Hematopoietic multipotent progenitor cell treated with erythropoietin and hydrocortisone succinate and interleukin-3 and kit ligand, for 15 days (in vitro differentiated cells): Measurements from ENCODE around the gene SNX1.
"Not testable (repeated sequence)": the region's sequence is repeated elsewhere in the genome, so short reads cannot be mapped to it uniquely, and the experiment has no call there.

ENCODE experiments used
- DNase-seq: peaks from one replicate; pipeline ENCODE4 v3.0.0-alpha.2; 2015; ENCODE audit warnings: low spot score

The SNX1 gene, protein sequence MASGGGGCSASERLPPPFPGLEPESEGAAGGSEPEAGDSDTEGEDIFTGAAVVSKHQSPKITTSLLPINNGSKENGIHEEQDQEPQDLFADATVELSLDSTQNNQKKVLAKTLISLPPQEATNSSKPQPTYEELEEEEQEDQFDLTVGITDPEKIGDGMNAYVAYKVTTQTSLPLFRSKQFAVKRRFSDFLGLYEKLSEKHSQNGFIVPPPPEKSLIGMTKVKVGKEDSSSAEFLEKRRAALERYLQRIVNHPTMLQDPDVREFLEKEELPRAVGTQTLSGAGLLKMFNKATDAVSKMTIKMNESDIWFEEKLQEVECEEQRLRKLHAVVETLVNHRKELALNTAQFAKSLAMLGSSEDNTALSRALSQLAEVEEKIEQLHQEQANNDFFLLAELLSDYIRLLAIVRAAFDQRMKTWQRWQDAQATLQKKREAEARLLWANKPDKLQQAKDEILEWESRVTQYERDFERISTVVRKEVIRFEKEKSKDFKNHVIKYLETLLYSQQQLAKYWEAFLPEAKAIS

DNA sequence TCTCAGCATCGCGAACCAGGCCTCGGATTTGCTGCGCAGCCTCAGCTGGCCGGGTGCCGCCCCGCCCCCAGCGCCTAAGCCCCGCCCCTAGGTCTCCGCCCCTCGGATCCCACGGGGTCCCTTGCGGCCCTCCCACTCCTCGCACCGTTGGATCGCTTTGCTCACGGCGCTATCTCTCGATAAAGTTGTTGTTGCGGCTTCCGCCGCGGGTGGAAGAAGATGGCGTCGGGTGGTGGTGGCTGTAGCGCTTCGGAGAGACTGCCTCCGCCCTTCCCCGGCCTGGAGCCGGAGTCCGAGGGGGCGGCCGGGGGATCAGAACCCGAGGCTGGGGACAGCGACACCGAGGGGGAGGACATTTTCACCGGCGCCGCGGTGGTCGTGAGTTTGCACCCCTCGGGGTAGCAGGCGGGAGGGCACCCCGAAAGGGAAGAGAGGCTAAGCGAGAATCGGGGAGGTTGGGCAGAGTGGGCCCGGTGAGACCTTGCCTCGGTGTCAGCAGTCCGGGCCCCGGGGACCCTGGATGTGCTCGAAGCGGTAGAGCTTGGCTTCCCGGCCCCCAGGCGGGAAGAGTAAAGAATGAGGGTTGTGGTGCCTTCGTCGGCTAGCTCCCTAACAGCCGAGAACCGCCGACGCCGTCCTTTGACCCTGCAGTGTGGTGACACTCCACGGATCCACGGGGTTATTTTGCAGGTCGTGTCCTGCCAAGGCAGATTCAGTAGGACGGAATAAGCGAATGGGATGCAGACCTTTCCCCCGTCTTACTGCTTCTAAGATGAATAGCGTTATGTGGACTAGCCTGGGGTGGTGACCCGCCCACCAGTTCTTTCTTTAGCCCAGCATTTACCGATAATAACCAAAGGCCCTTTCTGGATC, at the start of gene SNX1:
Gene SNX1 (plus strand): TSS at position 188 of the 873 bp plus-strand sequence. CDS start 32 bp downstream, at position 220.
- peak; percentile 96 for DNase-seq

DNA sequence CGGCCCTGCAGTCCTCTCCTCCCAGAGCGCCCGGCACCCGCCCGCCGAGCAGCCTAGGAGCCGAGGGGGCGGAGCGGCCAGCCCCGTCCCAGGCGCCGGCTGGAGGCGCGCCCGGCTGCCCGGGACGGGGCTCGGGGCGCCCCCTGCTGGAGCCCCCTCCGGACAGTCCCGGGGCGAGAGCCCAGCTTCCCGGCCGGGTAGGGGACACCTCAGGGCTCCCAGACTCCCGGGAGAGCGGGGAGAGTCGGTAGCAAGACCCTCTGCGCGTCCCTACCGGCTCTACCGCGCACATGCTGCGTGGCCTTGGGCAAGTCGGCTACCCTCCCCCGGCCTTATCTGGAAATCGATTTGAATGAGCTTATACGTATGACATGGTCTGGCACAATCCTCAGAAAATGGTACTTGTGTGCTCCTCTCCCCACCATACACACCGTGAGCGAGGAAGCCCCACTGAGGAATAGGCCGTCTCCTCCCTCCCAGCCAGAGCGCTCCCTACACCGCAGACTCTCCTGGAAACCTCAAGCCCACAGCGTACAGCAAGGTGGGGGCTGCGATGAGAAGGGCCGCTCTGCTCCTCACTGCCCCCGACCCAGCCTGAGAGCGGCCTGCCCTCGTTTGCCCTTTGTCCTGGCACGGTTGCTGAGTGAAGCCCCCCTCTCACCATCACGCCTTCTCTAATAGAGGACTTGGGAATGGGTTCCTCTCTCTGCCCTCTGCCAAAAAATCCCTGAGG, 49.2 kb upstream of the SNX1 start, which contains the start of gene DAPK2:
Gene DAPK2 (minus strand): TSS at position 65 of the 733 bp plus-strand sequence. CDS start 6,224 bp downstream, outside the sequence.
- peak; percentile 69 for DNase-seq

GRCh38 chr15:64048781-64049460, 46.9 kb upstream of the SNX1 start:
- DNase-seq = no peak

DNA sequence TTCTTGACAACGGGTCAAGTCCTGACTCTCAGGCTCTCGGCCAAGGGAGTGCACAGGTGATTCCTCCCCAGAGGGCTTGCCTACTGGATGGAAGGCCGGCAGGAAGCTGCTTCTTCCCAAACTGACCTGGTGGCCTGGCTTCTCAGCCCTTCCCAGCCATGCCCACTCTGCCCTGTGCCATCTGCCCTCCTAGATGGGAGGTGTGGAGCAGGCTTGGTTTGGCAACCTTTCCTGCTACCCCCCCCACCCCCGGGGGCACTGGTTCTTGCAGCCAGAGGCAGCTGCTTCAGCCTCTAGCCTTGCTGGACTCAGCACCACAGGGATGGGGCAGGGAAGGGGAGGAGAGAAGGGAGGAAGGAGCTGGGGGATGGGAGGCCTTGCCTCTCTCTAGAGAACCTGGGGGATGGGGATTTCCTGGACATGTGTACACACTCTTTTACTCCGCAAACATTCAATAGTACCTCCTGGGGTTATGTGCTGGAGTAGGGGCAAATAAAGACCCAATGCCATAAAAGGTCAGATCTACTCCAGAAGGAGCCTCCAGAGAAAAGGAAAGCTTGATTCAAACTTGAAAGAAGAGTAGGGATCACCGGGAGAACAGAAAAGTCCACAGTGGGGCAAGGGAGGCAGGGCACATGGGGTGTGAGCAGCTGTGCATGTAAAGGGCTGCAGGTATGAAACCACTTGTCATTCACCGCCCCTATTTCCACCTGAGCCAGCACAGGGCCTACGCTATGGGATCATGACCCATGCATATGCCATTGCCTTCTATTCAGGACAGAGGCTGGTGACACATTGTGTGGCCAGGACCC, 45.3 kb upstream of the SNX1 start:
- no peak for DNase-seq

- no peak for DNase-seq
Measured at GRCh38 chr15:64051093-64051402, 44.7 kb upstream of the SNX1 start.

- DNase-seq = no peak
Measured at GRCh38 chr15:64051407-64052259, 44.1 kb upstream of the SNX1 start.

- no peak for DNase-seq
Measured at GRCh38 chr15:64052925-64053491, 42.8 kb upstream of the SNX1 start.

- not testable (repeated sequence) for DNase-seq
Measured at GRCh38 chr15:64053674-64054073, 42.1 kb upstream of the SNX1 start.

GRCh38 chr15:64058279-64058678, 37.5 kb upstream of the SNX1 start:
- no peak for DNase-seq

GRCh38 chr15:64059104-64059503, 36.7 kb upstream of the SNX1 start:
- not testable (repeated sequence) for DNase-seq

DNA sequence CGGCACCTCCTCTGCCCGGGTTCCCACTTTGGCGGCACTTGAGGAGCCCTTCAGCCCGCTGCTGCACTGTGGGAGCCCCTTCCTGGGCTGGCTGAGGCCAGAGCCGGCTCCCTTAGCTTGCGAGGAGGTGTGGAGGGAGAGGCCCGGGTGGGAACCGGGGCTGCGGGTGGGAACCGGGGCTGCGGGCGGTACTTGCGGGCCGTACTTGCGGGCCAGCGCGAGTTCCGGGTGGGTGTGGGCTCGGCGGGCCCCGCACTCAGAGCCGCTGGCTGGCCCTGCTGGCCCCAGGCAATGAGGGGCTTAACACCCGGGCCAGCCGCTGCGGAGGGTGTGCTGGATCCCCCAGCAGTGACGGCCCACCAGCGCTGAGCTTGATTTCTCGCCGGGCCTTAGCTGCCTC, 35.1 kb upstream of the SNX1 start:
- DNase-seq = no peak

- no peak for DNase-seq
Measured at GRCh38 chr15:64066451-64066850, 29.3 kb upstream of the SNX1 start.

DNA sequence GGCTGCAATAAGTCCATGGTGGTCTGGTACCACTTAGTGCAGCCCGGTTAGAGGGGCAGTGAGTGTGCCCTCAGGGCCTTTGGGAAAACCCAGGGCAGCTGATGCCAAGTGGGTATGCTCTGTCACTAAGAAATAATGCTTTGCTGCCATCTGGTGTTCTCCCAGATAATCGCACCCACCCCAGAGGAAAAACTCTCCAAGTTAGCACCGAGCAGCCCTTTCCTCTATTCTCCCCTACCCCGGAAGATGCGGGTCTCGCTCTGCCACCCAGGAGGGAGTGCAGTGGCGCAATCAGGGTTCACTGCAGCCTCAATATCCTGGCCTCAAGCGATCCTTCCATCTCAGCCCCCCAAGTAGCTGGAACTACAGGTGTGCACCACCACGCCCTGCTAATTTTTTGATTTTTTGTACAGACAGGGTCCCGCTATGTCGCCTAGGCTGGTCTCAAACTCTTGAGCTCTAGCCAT, 28.2 kb upstream of the SNX1 start:
- DNase-seq = peak; percentile 74

GRCh38 chr15:64068133-64068532, 27.6 kb upstream of the SNX1 start:
- no peak for DNase-seq

DNA sequence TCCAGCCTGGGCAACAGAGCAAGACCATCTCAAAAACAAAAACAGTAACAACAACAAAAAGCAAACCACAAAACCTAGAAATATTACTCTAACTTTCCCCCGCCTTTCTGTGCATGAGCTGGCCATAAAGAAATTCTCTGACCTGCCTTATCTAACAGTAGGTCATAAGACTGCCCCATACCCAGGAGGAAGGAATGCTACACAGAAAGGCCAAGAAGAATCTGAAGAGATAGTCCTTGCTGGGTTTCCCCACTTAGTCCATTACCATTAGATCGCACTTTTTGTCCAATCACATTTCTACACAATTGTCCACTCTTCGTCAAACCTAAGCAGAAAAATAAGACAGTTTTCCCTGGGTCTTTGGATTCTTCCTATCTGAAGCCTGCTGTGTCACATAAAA, 25.7 kb upstream of the SNX1 start:
- no peak for DNase-seq

GRCh38 chr15:64070965-64071851, 24.6 kb upstream of the SNX1 start:
- no peak for DNase-seq

GRCh38 chr15:64071931-64072765, 23.6 kb upstream of the SNX1 start:
- DNase-seq = no peak
